Activated T-cell treated with anti-CD3 and anti-CD28 coated beads, Interleukin-2, amount 50 U/mL, for 72 hours (primary cell): ENCODE results near the gene TEKT5. TPM values are rescaled to one million over a fixed set of nuclear protein-coding genes. Genes with fewer than 3 reads are reported as not detected.
"Not testable (repeated sequence)": the region's sequence is repeated elsewhere in the genome, so short reads cannot be mapped to it uniquely, and the experiment has no call there.

Experiments used
- ATAC-seq, 2 donors: fragments of 150-1000 bp; cut with Tn5 transposase; replicated peaks in 1 of 2; 2 replicates each; pipeline ENCODE4 v1.10.0; 2021; ENCODE audit warnings: moderate library complexity in 2 of 2, mild to moderate bottlenecking in 1 of 2
- DNase-seq, 2 donors: peaks; one replicate each; pipeline ENCODE4 v3.0.0; 2021 to 2022; ENCODE audit warnings: mixed read lengths in 1 of 2
- H3K27ac Mint-ChIP-seq: one replicate; pipeline ENCODE4 v1.8.0; 2022; ENCODE audit warnings: mild to moderate bottlenecking, moderate library complexity, mixed read lengths
- H3K27me3 Mint-ChIP-seq: one replicate; pipeline ENCODE4 v1.8.0; 2022; ENCODE audit warnings: low read depth, mixed read lengths
- H3K36me3 Mint-ChIP-seq, 2 donors: one replicate each; pipeline ENCODE4 v1.8.0; 2022; ENCODE audit warnings: mixed read lengths in 2 of 2, mild to moderate bottlenecking in 1 of 2; ENCODE audit not compliant: insufficient read depth in 2 of 2
- H3K4me1 Mint-ChIP-seq: one replicate; pipeline ENCODE4 v1.8.0; 2022; ENCODE audit warnings: low read depth, mixed read lengths
- H3K4me3 Mint-ChIP-seq, 2 donors: one replicate each; pipeline ENCODE4 v1.8.0; 2022; ENCODE audit warnings: mild to moderate bottlenecking in 2 of 2, mixed read lengths in 2 of 2, moderate library complexity in 2 of 2
- H3K9me3 Mint-ChIP-seq, 2 donors: one replicate each; pipeline ENCODE4 v1.8.0; 2022; ENCODE audit warnings: mixed read lengths in 2 of 2
- total RNA-seq, 2 donors: library from RNA; stranded (reverse); gene quantifications; one replicate each; pipeline ENCODE4 v1.2.3, GENCODE V29; 2022

The TEKT5 gene
- under 1 TPM in 1 of 2 donors, not detected in 1; 0.23 TPM for total RNA-seq

GRCh38 chr16:10694830-10695229 is at the start of gene TEKT5:
Gene TEKT5 (minus strand): TSS chr16:10694930. CDS start chr16:10694873, 57 bp downstream.
- H3K9me3 Mint-ChIP-seq, result no peaks in the 10 kb centered on the region
- H3K4me3 Mint-ChIP-seq, result no peak within 1 kb of the TSS
- no peaks in the 10 kb centered on the region for H3K4me1 Mint-ChIP-seq
- no peak within 1 kb of the TSS for H3K27ac Mint-ChIP-seq
- no peak for DNase-seq
- ATAC-seq, result no peak
- H3K27me3 Mint-ChIP-seq, result no peaks in the 10 kb centered on the region
- no peaks in the 10 kb centered on the region for H3K36me3 Mint-ChIP-seq

DNA sequence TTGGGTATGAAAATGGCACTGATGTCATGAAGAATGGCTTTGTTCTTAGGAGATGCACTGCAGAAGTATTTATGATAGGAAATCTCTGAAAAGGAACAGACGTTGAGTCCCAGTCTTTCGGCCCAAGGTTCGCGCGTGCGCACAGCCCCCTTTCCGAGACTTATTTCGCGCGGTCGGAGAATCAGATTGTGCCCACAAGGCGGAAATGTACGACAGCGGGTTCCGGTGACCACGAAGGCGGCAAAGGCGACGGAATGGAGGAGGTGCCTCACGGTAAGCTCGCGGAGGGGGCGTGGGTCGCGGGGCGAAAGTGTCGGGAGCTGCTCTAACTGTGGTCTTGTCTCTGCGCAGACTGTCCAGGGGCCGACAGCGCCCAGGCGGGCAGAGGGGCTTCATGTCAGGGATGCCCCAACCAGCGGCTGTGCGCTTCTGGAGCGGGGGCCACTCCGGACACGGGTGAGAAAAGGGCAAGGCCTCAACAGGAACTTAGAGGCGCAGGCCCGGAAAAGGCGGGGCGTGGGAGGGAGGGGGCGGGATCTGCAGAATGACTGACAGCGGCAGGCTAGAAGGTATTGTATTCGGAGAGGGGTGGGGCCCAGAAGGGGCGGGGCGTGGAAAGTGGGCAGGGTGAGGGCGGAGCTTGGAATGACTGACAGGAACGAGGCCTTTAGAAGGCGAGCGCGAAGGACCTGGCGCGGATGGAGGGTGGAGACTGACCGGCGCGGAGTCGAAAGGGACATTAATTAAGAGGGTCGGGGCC is 49.1 kb upstream of the TEKT5 start, which contains the start of gene NUBP1:
Gene NUBP1 (plus strand): TSS at position 233 of the 760 bp plus-strand sequence. CDS start 22 bp downstream, at position 255.
- H3K4me1 Mint-ChIP-seq, result peaks cover 56% of the 10 kb centered on the region
- peak within 1 kb of the TSS; percentile 95 for H3K27ac Mint-ChIP-seq
- ATAC-seq (peak; percentile 92 to 93), DNase-seq (peak; percentile 98 to 99)
- peak within 1 kb of the TSS; percentile 85 to 89 for H3K4me3 Mint-ChIP-seq
- H3K36me3 Mint-ChIP-seq, result peaks cover 0 to 4% of the 10 kb centered on the region in 2 donors
- H3K27me3 Mint-ChIP-seq, result no peaks in the 10 kb centered on the region
- no peaks in the 10 kb centered on the region for H3K9me3 Mint-ChIP-seq

DNA sequence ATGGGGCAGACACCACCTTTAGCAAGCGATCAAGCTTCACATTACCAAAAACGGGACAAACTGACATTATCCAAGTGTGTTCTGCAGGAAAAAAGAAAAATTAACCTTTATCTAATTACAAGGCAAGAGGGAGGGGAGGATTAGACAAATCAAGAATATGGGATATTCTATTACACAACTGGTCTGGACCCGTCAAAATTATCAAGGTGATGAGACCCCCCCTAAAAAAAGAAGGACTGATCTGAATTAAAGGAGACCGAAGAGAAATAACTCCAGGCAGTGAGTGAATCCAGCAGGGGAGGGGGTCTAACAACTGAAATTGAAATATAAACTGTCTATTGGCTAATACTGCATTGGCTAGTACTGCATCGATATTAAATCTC is 48.5 kb upstream of the TEKT5 start:
- Mint-ChIP-seq H3K36me3 (peaks cover 0 to 2% of the 10 kb centered on the region in 2 donors), H3K9me3 (no peaks in the 10 kb centered on the region), H3K4me3 (peak overlapping the region; percentile 85 to 89), H3K27ac (peak overlapping the region; percentile 95), H3K27me3 (no peaks in the 10 kb centered on the region), H3K4me1 (peaks cover 56% of the 10 kb centered on the region)
- ATAC-seq (no peak), DNase-seq (no peak)

GRCh38 chr16:10741844-10742243 is 47.1 kb upstream of the TEKT5 start:
- no peaks in the 10 kb centered on the region for H3K36me3 Mint-ChIP-seq
- no peaks in the 10 kb centered on the region for H3K9me3 Mint-ChIP-seq
- peak overlapping the region in 1 of 2 donors; percentile 19 for H3K4me3 Mint-ChIP-seq
- H3K27ac Mint-ChIP-seq, result no peak overlapping the region
- no peaks in the 10 kb centered on the region for H3K27me3 Mint-ChIP-seq
- H3K4me1 Mint-ChIP-seq, result peaks cover 61% of the 10 kb centered on the region
- ATAC-seq, result no peak
- no peak for DNase-seq

GRCh38 chr16:10741249-10741648 is 46.5 kb upstream of the TEKT5 start:
- not testable (repeated sequence) for H3K4me3 Mint-ChIP-seq

GRCh38 chr16:10740845-10741208 is 46.1 kb upstream of the TEKT5 start:
- Mint-ChIP-seq H3K36me3 (no peaks in the 10 kb centered on the region), H3K9me3 (no peaks in the 10 kb centered on the region), H3K27me3 (no peaks in the 10 kb centered on the region), H3K4me1 (peaks cover 58% of the 10 kb centered on the region), H3K27ac (no peak overlapping the region), H3K4me3 (no peak overlapping the region)
- no peak for DNase-seq
- ATAC-seq, result no peak

More at GRCh38 chr16:10741249-10741648, 46.5 kb upstream of the TEKT5 start:
- not testable (repeated sequence) for H3K9me3 Mint-ChIP-seq, H3K27ac Mint-ChIP-seq, H3K36me3 Mint-ChIP-seq, H3K27me3 Mint-ChIP-seq, ATAC-seq, DNase-seq
- peaks cover 58% of the 10 kb centered on the region for H3K4me1 Mint-ChIP-seq

- no peaks in the 10 kb centered on the region for H3K27me3 Mint-ChIP-seq
- peaks cover 58% of the 10 kb centered on the region for H3K4me1 Mint-ChIP-seq
- ATAC-seq, result no peak
- H3K36me3 Mint-ChIP-seq, result no peaks in the 10 kb centered on the region
- H3K4me3 Mint-ChIP-seq, result no peak overlapping the region
- no peak for DNase-seq
- H3K9me3 Mint-ChIP-seq, result no peaks in the 10 kb centered on the region
- no peak overlapping the region for H3K27ac Mint-ChIP-seq
These were observed 45.5 kb upstream of the TEKT5 start for GRCh38 chr16:10740000-10740844.

- peak overlapping the region; percentile 22 to 43 for H3K4me3 Mint-ChIP-seq
- no peaks in the 10 kb centered on the region for H3K9me3 Mint-ChIP-seq
- no peaks in the 10 kb centered on the region for H3K36me3 Mint-ChIP-seq
- peaks cover 46% of the 10 kb centered on the region for H3K4me1 Mint-ChIP-seq
- no peaks in the 10 kb centered on the region for H3K27me3 Mint-ChIP-seq
- H3K27ac Mint-ChIP-seq, result peak overlapping the region; percentile 38
- peak; percentile 67 to 77 for DNase-seq
- peak; percentile 64 to 67 for ATAC-seq
These were observed 43.7 kb upstream of the TEKT5 start for GRCh38 chr16:10738231-10739077.

DNA sequence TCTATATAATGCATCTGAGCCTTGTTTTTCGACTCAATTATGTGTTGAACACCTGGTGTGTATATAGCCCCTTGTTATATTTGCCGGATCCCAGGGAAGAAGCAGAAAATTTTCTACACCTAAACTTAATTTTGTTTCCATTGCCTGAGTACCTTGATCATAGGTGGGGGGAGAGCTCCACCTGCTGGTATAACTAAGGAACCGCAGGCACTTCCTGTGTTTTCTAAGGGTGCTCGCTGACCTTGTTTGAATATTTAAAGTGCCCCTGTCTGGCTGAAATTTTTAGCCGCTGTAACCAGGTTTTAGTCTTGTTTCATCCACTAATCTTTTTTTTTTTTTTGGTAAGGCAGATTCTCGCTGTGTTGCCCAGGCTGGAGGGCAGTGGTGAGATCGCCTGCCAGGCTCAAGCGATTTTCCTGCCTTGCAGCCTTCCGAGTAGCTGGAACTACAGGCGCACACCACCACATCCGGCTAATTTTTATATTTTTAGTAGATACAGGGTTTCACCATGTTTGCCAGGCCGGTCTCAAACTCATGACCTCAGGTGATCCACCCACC is 42.4 kb upstream of the TEKT5 start:
- ATAC-seq, result peak; percentile 45 to 49
- H3K9me3 Mint-ChIP-seq, result peaks cover 2% of the 10 kb centered on the region in 2 donors
- H3K4me1 Mint-ChIP-seq, result peaks cover 37% of the 10 kb centered on the region
- no peaks in the 10 kb centered on the region for H3K27me3 Mint-ChIP-seq
- H3K4me3 Mint-ChIP-seq, result peak overlapping the region; percentile 41 to 46
- no peaks in the 10 kb centered on the region for H3K36me3 Mint-ChIP-seq
- H3K27ac Mint-ChIP-seq, result peak overlapping the region; percentile 54
- DNase-seq, result peak; percentile 62 to 77

DNA sequence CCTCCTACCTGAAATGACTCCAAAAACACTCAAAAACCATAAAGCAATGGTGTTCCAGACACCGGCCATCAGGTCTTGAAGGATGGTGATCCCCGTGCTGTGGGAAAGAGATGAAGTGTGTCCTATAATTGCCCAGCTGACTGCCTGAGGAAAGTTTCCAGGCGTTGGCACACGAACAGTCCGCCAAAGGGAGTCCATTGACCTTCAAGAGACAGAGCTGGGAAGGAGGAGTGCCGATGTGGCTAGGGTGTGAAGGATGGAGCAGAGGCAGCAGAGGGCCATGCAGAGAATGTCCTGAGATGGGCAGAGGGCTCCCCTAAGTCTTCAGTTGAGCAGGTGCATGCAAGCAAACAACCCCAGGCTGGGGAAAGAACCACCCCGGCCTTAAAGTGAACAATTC is 37.1 kb upstream of the TEKT5 start:
- Mint-ChIP-seq H3K9me3 (peaks cover 2% of the 10 kb centered on the region in 2 donors), H3K4me1 (no peaks in the 10 kb centered on the region), H3K36me3 (no peaks in the 10 kb centered on the region), H3K27me3 (no peaks in the 10 kb centered on the region), H3K4me3 (no peak overlapping the region), H3K27ac (no peak overlapping the region)
- DNase-seq, result no peak
- ATAC-seq, result no peak

- Mint-ChIP-seq H3K4me3 (no peak overlapping the region), H3K27me3 (no peaks in the 10 kb centered on the region), H3K36me3 (no peaks in the 10 kb centered on the region), H3K27ac (no peak overlapping the region), H3K9me3 (peaks cover 2% of the 10 kb centered on the region in 2 donors), H3K4me1 (no peaks in the 10 kb centered on the region)
- ATAC-seq, result no peak
- DNase-seq, result no peak
These were observed 34.6 kb upstream of the TEKT5 start for GRCh38 chr16:10729104-10730048.
